ENCODE measurements around the gene ADAM12.

ADAM12 gene

DNA sequence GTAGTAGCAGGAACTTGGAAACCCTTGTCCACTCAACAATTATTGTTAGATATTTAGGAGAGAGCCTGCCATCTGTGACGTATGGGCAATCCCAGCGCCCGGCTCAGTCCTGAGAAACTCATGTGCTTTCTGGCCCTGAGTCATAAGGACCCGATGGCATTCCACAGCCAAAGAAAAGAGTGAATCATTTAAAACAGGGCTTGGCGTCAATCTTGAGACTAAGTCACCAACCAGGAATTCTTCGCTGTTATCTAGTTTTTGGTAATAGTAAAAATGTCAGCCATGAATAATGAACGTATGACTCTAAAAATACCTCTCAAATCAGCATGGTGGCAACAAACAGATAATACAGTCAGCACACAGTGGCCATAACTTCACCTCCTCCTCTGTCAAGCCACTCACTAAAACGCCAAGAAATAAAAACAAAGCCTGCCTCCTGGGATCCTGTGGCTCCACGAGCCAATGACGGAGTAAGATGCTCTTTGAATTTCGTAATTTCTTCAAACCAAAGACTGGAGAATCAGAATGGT, 140.8 kb downstream of the ADAM12 start (continued):
- TF ChIP-seq ZNF600 (tag by site-specific recombination; IDR thresholded peaks at IDR 0.05): peak; percentile 70
- TF ChIP-seq ZBTB21 (tag by site-specific recombination; IDR thresholded peaks at IDR 0.05): peak; percentile 73; the same call in 1 of the 2 replicates
- peak; percentile 31; the same call in 1 of the 2 replicates for TF ChIP-seq KLF16 (tag by site-specific recombination; IDR thresholded peaks at IDR 0.05)
- TF ChIP-seq ZNF654 (tag by site-specific recombination; IDR thresholded peaks at IDR 0.05; ENCODE audit: low read depth): peak; percentile 26; the same call in 1 of the 2 replicates
- peak; percentile 34; the same call in 1 of the 2 replicates for TF ChIP-seq IKZF3 (tag by site-specific recombination; IDR thresholded peaks at IDR 0.05)
- TF ChIP-seq, protein P1, sequence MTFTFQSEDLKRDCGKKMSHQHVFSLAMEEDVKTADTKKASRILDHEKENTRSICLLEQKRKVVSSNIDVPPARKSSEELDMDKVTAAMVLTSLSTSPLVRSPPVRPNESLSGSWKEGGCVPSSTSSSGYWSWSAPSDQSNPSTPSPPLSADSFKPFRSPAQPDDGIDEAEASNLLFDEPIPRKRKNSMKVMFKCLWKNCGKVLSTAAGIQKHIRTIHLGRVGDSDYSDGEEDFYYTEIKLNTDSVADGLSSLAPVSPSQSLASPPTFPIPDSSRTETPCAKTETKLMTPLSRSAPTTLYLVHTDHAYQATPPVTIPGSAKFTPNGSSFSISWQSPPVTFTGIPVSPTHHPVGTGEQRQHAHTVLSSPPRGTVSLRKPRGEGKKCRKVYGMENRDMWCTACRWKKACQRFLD (tag by site-specific recombination; IDR thresholded peaks at IDR 0.05): no peak
- TF ChIP-seq, protein P2, sequence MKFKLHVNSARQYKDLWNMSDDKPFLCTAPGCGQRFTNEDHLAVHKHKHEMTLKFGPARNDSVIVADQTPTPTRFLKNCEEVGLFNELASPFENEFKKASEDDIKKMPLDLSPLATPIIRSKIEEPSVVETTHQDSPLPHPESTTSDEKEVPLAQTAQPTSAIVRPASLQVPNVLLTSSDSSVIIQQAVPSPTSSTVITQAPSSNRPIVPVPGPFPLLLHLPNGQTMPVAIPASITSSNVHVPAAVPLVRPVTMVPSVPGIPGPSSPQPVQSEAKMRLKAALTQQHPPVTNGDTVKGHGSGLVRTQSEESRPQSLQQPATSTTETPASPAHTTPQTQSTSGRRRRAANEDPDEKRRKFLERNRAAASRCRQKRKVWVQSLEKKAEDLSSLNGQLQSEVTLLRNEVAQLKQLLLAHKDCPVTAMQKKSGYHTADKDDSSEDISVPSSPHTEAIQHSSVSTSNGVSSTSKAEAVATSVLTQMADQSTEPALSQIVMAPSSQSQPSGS (tag by site-specific recombination; IDR thresholded peaks at IDR 0.05; ENCODE audit: low read depth): peak; percentile 84
- TF ChIP-seq, protein P3, sequence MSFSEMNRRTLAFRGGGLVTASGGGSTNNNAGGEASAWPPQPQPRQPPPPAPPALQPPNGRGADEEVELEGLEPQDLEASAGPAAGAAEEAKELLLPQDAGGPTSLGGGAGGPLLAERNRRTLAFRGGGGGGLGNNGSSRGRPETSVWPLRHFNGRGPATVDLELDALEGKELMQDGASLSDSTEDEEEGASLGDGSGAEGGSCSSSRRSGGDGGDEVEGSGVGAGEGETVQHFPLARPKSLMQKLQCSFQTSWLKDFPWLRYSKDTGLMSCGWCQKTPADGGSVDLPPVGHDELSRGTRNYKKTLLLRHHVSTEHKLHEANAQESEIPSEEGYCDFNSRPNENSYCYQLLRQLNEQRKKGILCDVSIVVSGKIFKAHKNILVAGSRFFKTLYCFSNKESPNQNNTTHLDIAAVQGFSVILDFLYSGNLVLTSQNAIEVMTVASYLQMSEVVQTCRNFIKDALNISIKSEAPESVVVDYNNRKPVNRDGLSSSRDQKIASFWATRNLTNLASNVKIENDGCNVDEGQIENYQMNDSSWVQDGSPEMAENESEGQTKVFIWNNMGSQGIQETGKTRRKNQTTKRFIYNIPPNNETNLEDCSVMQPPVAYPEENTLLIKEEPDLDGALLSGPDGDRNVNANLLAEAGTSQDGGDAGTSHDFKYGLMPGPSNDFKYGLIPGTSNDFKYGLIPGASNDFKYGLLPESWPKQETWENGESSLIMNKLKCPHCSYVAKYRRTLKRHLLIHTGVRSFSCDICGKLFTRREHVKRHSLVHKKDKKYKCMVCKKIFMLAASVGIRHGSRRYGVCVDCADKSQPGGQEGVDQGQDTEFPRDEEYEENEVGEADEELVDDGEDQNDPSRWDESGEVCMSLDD (tag by site-specific recombination; IDR thresholded peaks at IDR 0.05): no peak
- 0 out of 2 replicates have a peak, but pooled peaks have one; percentile 46 for TF ChIP-seq PRDM1 (tag by site-specific recombination; IDR thresholded peaks at IDR 0.05)
- 0 out of 2 replicates have a peak, but pooled peaks have one; percentile 44 for TF ChIP-seq ZNF18 (tag by site-specific recombination; IDR thresholded peaks at IDR 0.05)
- TF ChIP-seq ZBTB7A (tag by site-specific recombination; IDR thresholded peaks at IDR 0.05; ENCODE audit: low read depth): no peak
- TF ChIP-seq ZNF664 (tag by site-specific recombination; IDR thresholded peaks at IDR 0.05): peak; percentile 22; the same call in 1 of the 2 replicates
- TF ChIP-seq ZNF529 (tag by site-specific recombination; IDR thresholded peaks at IDR 0.05; ENCODE audit: insufficient replicate concordance): no peak
- TF ChIP-seq, protein P4, sequence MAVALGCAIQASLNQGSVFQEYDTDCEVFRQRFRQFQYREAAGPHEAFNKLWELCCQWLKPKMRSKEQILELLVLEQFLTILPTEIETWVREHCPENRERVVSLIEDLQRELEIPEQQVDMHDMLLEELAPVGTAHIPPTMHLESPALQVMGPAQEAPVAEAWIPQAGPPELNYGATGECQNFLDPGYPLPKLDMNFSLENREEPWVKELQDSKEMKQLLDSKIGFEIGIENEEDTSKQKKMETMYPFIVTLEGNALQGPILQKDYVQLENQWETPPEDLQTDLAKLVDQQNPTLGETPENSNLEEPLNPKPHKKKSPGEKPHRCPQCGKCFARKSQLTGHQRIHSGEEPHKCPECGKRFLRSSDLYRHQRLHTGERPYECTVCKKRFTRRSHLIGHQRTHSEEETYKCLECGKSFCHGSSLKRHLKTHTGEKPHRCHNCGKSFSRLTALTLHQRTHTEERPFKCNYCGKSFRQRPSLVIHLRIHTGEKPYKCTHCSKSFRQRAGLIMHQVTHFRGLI (tag by site-specific recombination; IDR thresholded peaks at IDR 0.05): peak; percentile 42; the same call in 1 of the 2 replicates
- TF ChIP-seq, protein P5, sequence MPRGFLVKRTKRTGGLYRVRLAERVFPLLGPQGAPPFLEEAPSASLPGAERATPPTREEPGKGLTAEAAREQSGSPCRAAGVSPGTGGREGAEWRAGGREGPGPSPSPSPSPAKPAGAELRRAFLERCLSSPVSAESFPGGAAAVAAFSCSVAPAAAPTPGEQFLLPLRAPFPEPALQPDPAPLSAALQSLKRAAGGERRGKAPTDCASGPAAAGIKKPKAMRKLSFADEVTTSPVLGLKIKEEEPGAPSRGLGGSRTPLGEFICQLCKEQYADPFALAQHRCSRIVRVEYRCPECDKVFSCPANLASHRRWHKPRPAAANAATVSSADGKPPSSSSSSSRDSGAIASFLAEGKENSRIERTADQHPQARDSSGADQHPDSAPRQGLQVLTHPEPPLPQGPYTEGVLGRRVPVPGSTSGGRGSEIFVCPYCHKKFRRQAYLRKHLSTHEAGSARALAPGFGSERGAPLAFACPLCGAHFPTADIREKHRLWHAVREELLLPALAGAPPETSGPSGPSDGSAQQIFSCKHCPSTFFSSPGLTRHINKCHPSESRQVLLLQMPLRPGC (tag by site-specific recombination; IDR thresholded peaks at IDR 0.05): peak; percentile 98
- TF ChIP-seq ZNF549 (tag by site-specific recombination; IDR thresholded peaks at IDR 0.05): no peak
- TF ChIP-seq, protein P6, sequence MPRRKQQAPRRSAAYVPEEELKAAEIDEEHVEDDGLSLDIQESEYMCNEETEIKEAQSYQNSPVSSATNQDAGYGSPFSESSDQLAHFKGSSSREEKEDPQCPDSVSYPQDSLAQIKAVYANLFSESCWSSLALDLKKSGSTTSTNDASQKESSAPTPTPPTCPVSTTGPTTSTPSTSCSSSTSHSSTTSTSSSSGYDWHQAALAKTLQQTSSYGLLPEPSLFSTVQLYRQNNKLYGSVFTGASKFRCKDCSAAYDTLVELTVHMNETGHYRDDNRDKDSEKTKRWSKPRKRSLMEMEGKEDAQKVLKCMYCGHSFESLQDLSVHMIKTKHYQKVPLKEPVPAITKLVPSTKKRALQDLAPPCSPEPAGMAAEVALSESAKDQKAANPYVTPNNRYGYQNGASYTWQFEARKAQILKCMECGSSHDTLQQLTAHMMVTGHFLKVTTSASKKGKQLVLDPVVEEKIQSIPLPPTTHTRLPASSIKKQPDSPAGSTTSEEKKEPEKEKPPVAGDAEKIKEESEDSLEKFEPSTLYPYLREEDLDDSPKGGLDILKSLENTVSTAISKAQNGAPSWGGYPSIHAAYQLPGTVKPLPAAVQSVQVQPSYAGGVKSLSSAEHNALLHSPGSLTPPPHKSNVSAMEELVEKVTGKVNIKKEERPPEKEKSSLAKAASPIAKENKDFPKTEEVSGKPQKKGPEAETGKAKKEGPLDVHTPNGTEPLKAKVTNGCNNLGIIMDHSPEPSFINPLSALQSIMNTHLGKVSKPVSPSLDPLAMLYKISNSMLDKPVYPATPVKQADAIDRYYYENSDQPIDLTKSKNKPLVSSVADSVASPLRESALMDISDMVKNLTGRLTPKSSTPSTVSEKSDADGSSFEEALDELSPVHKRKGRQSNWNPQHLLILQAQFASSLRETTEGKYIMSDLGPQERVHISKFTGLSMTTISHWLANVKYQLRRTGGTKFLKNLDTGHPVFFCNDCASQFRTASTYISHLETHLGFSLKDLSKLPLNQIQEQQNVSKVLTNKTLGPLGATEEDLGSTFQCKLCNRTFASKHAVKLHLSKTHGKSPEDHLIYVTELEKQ (tag by site-specific recombination; IDR thresholded peaks at IDR 0.05; ENCODE audit: borderline replicate concordance): peak; percentile 72; the same call in 1 of the 2 replicates
- TF ChIP-seq ZNF2 (tag by site-specific recombination; IDR thresholded peaks at IDR 0.05): peak; percentile 57; the same call in 1 of the 2 replicates
- no peak for TF ChIP-seq ZNF571 (tag by site-specific recombination; IDR thresholded peaks at IDR 0.05)
- TF ChIP-seq PRDM4 (tag by site-specific recombination; IDR thresholded peaks at IDR 0.05): peak; percentile 49; the same call in 1 of the 2 replicates
- TF ChIP-seq ZNF146 (tag by site-specific recombination; IDR thresholded peaks at IDR 0.05): peak; percentile 76
- peak; percentile 46 for TF ChIP-seq ZNF366 (tag by site-specific recombination; conservative IDR thresholded peaks at IDR 0.05)
